LHCN-M2 (cell line): ENCODE results near the gene CNR1. TPM values are rescaled to one million over a fixed set of nuclear protein-coding genes. Genes with fewer than 3 reads are reported as not detected.
"Not testable (repeated sequence)": the region's sequence is repeated elsewhere in the genome, so short reads cannot be mapped to it uniquely, and the experiment has no call there.

Source experiments
- DNase-seq: peaks from one replicate; pipeline ENCODE4 v3.0.0-alpha.2; 2012; ENCODE audit warnings: low read depth
- polyA plus RNA-seq: library from polyadenylated mRNA; unstranded; fragments of >200 nt; gene quantifications from one replicate; pipeline ENCODE4 v1.2.1, GENCODE V29; 2012; ENCODE audit warnings: missing spikeins
- total RNA-seq: library from RNA; depleted of rRNA; stranded (reverse); fragments of >200 nt; gene quantifications from 2 replicates; pipeline ENCODE4 v1.2.3, GENCODE V29; 2014; rRNA removed

Gene CNR1
- not detected in 2 replicates for total RNA-seq
- polyA plus RNA-seq: not detected

DNA sequence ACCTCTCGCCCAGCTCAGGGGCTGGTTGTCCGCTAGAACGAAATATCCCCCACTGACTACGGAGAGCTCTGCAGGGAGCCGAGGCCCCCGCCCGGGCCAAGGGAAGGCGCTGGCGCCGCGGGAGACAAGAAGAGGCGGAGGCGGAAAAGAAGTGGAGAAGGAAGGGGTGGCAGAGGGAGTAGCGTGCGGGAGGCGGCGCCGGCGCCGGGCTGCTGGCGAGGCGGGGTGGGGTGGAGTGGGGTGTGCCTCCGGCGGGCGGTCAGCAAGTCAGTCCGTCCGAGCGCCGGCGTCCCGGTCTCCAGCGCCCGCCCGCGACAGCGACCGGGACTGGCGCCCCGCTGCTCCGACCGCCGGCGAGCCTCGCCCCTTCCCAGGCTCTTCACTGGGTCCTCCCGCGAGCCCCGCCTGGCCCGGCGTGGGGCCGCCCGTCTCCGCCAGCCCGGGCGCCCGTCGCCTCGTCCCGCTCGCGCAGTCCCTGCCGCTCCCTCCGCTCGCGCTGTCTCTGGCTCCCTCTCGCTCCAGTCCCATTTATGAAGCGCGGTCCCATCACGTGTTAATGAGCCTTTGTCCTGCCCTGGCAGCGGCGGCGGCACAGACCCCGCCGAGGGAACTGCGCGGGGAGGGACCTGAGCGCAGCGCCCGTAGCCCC lies at the start of gene CNR1:
Gene CNR1, minus strand, starts transcription at position 504 of the 649 bp plus-strand sequence. CDS start 21,073 bp downstream, outside the sequence.
- DNase-seq: peak; percentile 2

DNA sequence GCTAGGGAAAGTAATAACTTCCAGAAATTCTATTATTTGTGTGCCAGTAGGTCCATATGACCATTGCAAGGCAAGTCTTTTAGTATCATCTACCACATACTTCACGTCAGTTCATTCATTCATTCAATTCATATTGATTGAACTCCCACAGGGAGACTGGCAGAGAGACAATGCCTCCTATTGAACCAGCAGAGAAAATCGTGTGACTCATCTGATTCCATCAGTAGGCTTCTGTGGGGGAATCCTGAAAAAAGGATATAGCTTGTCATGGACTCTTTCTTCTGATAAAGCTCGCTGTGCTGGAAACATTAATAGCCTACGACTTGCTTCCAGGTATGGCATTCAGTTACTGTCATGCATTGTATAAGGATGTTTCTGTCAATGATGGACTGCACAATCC lies 45.3 kb upstream of the CNR1 start:
- DNase-seq: no peak

DNA sequence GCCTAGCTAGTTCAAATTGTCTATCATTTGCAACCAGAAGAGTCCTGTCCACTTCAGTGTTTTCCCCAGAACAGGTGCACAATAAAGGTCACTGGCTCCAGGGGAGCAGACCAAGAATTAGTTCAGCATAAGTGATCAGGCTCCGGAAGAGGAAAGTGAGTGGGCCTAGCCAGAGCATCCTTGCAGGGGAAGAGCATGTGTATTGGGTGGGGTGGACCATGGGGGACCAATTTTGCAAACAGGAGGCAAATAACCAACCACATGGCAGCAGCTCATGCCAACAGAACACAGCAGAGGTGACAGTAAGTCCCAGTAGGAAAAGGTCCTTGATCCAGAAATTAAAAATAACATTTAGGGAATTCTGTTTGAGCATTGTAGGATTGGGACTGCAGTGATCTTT lies 43.2 kb upstream of the CNR1 start:
- no peak for DNase-seq

DNA sequence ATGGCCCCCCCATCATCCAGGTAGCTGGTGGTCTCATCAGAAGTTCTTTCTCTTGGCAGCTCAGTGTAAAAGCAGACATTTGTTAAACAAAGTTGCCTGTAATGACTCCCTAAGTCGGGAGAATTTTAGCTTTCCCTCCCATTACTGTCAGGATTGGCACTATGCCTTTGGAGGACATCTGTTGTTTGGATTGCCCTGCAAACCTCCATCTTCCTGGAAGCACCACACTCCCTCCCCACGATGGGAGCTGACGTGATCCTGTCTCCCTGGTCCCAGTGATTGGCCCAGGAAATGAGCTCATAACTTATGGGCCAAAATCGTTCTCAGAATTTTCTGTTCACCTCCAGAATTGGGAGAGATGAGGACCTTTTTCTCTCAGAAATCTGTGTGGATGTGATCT lies 42.6 kb upstream of the CNR1 start:
- no peak for DNase-seq

DNA sequence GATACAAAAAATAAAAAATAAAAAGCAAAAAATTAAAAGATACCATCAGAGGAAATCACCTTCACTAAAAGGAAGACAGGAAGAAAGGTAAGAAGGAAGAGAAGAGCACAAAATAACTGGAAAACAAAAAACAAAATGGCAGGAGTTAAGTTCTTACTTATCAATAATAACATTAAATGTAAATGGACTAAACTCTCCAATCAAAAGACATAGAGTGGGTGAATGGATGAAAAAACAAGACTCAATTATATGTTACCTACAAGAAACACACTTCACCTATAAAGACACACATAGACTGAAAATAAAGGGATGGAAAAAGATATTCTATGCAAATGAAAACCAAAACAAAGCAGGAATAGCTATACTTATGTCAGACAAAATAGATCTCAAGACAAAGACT lies 35.6 kb upstream of the CNR1 start:
- not testable (repeated sequence) for DNase-seq

DNA sequence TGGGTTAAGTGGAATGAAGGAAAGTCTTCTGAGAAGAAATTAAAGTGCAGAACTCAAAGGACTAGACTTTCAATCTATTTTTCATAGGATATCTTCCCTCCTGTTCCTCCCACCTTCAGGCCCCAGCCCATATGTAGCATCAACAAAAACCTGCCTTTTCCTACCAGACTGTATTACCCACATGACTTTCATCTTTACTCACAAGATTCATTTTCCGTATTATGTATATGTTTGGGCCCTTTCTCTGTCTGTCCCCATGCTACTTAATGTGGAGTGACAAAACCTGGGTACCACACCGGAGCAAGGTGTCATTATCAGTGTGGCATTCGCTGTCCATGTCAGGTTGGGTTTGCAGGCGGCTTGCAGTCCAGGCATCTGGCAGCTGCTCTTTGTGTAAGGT lies 18.8 kb upstream of the CNR1 start:
- DNase-seq: no peak

DNA sequence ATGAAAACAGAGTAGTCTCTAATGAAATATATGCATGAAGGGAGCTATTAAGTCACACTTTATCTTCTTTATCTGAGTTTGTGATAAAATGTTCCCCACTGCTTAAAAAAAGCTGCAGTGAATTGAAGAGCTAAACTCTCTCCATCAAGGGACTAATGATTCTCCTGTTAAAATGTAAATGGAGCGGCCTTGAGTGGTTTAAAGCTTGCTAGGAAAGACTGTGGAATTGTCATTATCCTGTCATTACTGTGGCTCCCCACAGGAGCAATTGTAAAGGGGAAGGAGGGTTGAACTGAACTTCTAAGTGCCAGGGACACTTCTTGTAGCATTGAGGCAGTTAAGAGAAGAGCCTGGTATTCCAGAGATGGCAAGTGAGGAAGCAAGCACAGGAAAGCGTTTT lies 17.3 kb upstream of the CNR1 start:
- no peak for DNase-seq

DNA sequence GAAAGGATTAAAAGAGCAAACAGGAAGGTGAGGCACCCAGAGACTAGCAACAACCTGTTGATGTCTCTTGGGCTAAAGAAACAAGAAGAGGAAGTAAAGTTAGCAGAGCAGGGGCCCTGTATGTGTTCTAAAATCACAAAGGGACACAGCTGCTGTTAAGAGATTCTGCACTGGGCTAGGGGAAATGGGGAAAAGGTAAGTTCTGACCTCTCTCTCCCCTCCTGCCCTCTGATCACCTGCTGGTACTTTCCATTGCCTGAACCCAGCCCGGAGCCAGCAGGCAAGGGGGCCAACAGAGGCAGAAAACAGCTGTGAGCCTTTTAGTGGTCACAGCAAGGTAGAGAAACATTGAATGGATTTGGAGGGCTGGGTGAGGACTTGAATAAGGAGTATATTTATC lies 13.5 kb upstream of the CNR1 start:
- no peak for DNase-seq

DNA sequence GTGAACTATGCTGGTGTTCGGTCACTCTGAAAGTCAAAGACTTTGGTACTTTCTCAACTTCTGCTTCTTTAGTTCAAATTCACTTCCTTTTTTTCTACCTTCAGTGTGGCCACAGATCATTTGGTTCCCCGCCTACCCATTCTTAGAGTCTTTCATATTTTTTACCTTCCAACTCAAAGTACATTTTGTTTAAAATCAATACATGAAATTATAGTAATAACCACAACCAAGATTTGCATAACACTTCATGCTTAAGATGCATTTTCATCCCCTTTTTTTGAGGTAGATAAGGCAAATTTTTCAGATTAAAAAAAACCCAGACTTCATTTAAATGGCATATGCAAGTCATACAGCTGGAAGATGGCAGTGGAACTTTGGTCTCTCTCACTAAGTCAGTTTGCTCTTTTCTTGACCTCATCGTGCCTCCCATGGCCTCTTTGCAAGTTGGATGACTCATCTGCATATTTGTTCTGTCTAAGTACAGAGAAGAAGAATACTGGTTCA lies 11.9 kb upstream of the CNR1 start:
- DNase-seq: peak; percentile 7

DNA sequence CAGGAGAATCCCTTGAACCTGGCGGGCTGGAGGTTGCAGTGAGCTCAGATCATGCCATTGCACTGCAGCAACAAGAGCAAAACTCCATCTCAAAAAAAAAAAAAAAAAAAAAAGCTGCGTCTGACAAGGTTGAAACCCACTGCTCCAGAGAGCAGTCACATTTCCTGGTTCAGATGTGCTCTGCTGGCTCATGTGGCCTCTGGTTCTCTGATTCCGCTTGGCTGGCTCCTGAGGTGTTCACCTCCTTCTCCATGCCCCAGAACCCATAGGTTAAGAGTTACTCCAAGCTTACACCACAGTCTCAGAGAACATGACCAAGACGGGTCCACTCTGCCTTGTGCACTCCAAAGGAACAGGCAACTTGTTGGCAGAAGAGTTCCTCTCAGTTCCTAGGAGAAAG lies 8.8 kb upstream of the CNR1 start:
- no peak for DNase-seq

DNA sequence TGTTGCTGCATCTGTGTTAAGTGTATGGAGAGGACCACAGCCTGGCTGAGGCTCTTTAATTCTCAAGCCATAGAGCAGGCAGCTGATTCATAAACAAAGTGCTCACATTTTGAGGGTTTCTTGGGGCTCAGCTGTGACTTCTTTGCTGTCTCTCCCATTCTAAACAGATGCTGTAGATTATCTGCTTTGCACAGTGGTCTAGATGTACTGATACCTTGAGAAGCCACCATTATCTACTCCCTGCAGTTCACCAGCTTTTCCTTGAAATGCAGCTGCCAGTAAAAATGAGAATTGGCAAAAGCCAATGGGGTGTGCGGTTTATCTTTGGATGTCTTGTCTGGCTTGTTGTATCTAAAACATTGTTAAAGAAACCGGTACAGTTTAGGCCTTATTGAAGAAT lies 5.2 kb upstream of the CNR1 start:
- DNase-seq: no peak

DNA sequence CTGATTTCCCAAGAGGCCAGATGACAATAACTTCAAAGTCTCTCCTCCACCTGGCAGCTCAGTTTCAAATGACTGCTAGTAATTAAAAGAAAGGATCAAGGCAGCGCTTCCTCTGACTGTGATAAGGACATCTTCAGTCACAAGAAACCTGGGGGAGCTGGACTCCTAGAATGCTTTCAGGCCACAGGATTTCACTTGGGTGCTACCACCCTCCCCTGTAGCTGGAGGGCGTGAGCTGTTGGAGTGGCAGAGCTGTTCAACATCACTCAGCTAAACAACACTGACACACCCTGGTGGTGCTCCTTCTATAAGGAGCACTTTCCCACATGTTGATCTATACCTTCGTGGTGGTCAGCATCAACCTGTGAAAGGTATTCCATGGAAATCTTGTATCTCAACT lies 2.2 kb upstream of the CNR1 start:
- no peak for DNase-seq

DNA sequence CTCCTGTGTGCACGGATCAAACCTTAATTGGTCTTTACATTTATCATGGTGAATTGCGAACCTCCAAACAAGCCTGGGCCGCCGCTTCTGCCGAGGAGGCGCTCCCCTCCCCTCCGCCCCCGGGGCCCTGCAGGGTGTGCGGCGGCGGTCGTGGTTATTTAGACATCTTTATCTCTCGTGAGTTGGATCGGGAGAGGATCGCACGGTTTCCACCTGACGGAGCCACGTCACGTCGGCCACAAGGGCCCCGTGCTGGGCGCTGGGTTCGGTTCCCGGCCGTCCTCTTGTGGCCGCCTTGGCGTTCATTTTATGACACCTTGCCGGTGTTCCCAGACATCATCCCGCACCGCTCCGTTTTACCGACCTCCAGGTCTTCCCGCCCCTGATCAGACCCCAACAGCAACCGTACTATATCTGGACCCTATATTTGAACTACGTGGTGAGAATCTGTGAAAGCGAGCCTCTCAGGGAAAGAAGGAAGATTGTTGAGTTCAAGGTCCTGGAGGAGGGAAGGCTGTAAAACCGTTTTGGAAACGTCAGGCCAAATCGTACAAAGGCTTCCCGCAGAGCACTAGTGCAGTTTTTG lies 1.3 kb upstream of the CNR1 start:
- no peak for DNase-seq

DNA sequence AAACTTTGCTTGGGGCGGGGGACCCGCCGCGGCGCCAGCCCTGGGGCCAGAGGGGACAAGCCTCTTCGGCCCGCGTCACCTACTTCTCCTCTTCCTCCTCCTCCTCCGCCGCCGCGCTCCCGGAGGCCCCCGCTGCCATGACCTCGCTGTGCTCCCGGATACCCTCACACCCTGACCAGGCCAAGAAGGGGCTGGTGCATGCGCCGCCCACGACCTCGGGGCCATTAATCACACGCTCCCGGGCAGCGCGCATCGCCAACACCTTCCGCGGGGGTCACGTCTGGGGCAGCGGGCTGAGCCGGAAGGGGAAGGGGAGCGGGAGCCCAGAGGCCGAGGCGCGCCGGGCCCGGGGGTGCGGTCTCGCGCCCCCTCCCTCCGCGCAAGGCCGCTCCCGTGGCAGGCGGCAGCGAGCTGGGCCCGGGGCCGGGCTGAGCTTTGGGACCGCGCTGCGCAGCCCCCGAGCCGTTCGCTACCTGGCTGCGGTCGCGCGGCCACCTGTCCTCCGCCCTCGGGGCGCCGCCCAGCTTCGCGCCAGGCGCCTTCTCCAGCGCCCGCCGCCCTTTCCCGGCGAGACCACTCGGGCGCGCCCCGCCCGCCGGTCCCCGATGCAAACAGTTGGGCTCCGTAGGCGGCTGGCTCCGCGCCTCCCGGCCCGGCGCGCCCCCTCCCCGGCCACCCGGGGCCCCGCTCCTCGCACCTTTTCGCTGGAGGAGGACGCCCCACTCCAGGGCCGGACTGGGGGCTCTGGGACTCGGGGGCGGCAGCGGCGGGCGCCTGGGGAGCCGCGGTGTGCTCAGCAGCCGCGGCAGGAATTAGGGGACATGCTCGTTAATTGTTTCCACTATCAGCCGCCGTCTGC lies 575 bp upstream of the CNR1 start:
- DNase-seq: no peak

DNA sequence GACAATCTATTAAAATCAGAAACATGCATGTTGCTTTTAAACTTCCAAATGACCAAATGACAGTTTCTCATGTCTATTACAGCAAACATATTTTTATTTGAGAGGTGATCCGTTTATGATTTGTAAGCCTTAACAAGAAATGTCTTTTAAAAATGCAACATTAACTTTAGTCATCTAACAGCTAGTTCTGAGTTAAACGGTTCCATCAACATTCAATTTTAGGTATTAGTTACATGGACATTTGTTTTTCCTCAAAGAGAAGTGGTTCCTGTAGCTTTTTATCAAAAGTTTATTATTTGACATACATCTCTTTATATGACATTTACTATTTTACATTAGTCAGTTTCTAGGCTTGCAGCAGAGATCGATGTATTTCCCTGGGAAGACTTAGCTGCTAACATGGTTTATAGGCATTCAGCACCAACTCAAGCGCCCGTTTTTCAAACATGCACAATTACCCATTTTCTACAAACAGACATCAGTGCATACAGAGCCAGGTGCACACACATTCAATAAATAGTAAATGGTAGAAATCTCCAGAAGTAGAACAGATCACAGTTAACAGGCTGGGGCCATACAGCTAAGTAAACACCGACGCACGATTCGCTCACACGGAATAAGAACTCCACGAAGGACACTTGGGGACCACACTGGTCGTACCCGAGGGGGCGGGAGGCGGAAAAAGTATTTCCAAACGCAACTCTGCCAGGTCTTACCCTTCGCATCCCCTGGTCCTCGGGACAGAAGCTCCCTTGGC lies 882 bp downstream of the CNR1 start:
- DNase-seq: no peak

DNA sequence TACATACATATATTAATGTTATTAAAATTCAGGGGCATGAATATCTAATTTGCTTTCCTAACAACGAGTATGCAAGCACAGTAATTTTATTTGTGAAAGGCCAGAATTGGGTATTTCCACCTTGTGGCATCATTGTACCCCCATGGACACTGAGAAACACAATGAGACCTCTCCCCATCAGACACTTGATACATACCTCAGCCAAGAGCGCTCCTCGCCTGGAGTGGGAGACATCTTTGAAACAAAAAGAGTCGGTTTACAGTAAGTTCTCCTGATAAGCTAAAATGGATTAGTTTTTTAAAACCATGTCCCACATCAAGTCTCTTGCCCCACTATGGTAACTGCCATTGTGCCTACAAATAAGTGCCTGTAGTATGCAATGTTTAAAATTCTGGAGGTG lies 2.1 kb downstream of the CNR1 start:
- DNase-seq: no peak

DNA sequence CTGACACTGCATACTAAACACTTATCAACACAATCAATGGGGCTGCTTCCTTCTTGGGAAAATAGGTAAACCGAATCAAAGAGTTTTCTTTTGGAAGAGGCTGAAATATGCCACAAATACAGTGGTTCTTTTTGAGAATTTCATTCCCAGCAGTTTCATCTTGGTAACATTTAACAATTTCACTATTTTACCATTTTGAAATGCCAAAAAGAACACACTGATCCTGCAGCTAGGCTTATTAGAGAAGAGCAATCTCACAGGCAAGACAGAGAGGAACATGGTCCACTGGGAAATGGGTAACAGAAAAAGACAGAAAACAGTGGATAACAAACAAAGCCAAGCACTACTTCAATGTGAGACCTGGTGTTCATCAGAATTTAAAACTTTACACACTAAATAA lies 2.5 kb downstream of the CNR1 start:
- no peak for DNase-seq

DNA sequence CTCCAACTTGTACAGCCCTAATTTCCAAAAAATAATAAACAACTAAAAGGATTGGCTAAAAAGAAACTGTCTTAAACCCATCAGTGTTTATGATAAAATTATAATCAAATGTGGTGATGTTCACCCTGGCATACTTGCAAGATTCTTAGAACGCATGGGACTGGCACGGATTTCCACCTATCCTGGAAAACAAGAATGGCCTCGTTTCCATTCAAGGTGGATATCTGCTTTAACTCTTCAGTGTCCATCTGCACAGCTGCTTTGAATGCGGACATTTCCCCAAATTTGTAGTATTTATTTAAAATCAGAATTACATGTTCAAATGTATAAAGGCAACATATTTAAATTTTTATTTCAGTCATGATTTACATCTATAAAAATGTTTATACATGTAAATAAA lies 4.2 kb downstream of the CNR1 start:
- no peak for DNase-seq

DNA sequence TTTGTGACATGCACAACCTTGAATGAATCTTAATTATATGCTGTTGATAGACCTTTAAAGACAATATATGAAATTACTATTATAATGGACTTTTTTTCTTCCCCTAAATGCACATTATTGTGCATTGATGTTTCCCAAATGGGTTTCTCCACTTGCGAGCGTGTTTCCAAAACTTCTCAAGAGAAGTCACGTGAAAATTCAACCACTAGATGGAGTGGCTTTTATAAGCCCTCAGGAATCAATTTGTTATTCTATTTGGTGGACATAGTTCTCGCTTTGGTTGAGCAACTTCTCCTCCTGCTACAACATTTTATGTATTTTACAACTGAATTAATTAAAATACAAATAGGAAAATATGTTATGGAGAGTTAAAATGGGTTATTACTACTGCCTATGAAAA lies 9.0 kb downstream of the CNR1 start:
- DNase-seq: no peak

DNA sequence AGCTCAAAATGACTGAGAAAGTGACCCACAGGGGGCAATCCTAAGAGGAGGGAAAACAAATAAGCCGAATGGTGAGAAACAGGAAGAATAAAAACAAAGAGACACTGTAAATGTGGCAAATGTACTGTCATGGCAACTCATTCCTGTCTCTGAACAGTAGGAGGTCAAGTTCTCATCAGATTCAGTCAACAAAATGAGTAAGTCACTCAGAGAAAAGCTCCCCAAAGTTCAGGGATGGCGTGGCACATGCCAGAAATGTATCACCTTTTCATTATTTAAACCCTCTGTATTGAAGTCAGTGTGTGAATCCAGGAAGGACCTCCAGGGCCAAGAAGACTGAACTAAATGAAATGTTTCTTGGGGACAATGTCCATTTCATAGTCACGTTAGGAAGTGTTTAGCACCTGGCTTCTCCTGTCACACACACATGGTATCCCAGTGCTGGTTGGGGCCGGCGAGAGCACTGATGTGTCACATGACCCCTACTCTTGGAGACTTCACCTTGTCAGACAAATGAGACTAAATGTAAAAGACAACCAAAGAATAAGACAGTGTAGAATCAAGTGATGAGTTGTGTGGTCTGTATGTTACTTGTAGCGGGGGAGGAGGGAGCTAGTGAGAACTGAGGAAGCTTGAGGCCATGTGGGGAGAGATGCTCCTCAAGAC lies 20.7 kb downstream of the CNR1 start:
- DNase-seq: no peak

DNA sequence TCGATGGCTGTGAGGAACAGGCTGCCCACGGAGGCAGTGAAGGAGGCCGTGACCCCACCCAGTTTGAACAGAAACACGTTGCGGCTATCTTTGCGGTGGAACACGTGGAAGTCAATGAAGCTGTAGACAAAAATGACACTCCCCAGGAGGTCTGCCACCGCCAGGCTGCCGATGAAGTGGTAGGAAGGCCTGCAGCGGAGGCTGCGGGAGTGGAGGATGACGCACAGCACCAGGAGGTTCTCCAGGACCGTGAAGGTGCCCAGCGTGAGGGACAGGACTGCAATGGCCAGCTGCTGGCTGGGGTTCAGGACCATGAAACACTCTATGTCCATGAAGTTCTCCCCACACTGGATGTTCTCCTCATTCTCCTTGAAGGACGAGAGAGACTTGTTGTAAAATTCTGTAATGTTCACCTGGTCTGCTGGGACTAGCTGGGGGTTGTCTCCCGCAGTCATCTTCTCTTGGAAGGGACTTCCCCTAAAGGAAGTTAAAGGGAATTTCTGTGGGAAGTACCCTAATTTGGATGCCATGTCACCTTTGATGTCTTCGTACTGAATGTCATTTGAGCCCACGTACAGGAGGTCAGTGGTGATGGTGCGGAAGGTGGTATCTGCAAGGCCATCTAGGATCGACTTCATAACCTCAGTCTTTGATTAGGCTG lies 21.4 kb downstream of the CNR1 start:
- no peak for DNase-seq
